HEK293T (cell line): ENCODE measurements around the gene HIPK3.
"Not testable (repeated sequence)": the region's sequence is repeated elsewhere in the genome, so short reads cannot be mapped to it uniquely, and the experiment has no call there.

Source experiments
- CTCF ChIA-PET: fragments of 350-600 bp; formaldehyde crosslinking; extraction: SDS; loops from one replicate; lab custom pipeline; 2021; ENCODE audit warnings: antibody characterized with exemption, inconsistent platforms; lab: Yijun Ruan, JAX
- POLR2A ChIA-PET: fragments of 350-600 bp; formaldehyde crosslinking; extraction: SDS; loops from one replicate; lab custom pipeline; 2020; ENCODE audit warnings: antibody characterized with exemption, inconsistent platforms; lab: Yijun Ruan, JAX
- DNase-seq: peaks from one replicate; pipeline ENCODE4 v3.0.0; 2012; ENCODE audit warnings: mixed read lengths; ENCODE audit errors: extremely low spot score
- ARNT ChIP-seq: fragments of 450-650 bp; IDR thresholded peaks from 2 replicates; pipeline ENCODE4 v1.6.1; 2017; ENCODE audit warnings: mild to moderate bottlenecking
- BHLHE40 ChIP-seq: fragments of 450-650 bp; IDR thresholded peaks from 2 replicates; pipeline ENCODE4 v1.6.1; 2016; ENCODE audit warnings: mild to moderate bottlenecking, moderate library complexity, borderline replicate concordance
- CTBP1 ChIP-seq: fragments of 450-650 bp; IDR thresholded peaks from 2 replicates; pipeline ENCODE4 v1.6.1; 2016; ENCODE audit warnings: borderline replicate concordance
- ELF4 ChIP-seq: fragments of 450-650 bp; IDR thresholded peaks from 2 replicates; pipeline ENCODE4 v1.6.1; 2017; ENCODE audit warnings: antibody characterized with exemption
- FOXA1 ChIP-seq: fragments of 450-650 bp; IDR thresholded peaks from 2 replicates; pipeline ENCODE4 v1.6.1; 2016; ENCODE audit warnings: mild to moderate bottlenecking
- FOXK2 ChIP-seq: fragments of 450-650 bp; IDR thresholded peaks from 2 replicates; pipeline ENCODE4 v1.6.1; 2016; ENCODE audit warnings: mild to moderate bottlenecking
- FOXM1 ChIP-seq: fragments of 450-650 bp; IDR thresholded peaks from 2 replicates; pipeline ENCODE4 v1.6.1; 2017; ENCODE audit warnings: mild to moderate bottlenecking, borderline replicate concordance
- HDGF ChIP-seq: fragments of 450-650 bp; IDR thresholded peaks from 2 replicates; pipeline ENCODE4 v1.6.1; 2017; ENCODE audit warnings: antibody characterized with exemption, borderline replicate concordance
- L3MBTL2 ChIP-seq: fragments of 450-650 bp; conservative IDR thresholded peaks from 2 replicates; pipeline ENCODE4 v1.6.1; 2016; ENCODE audit warnings: mild to moderate bottlenecking
- LEF1 ChIP-seq: fragments of 450-650 bp; IDR thresholded peaks from 2 replicates; pipeline ENCODE4 v1.6.1; 2017; ENCODE audit warnings: mild to moderate bottlenecking, borderline replicate concordance
- NFRKB ChIP-seq: fragments of 450-650 bp; IDR thresholded peaks from 2 replicates; pipeline ENCODE4 v1.6.1; 2016; ENCODE audit warnings: mild to moderate bottlenecking, moderate library complexity
- SP1 ChIP-seq: fragments of 450-650 bp; IDR thresholded peaks from 2 replicates; pipeline ENCODE4 v1.6.1; 2017
- SUZ12 ChIP-seq: fragments of 450-650 bp; IDR thresholded peaks from 2 replicates; pipeline ENCODE4 v1.6.1; 2016; ENCODE audit warnings: mild to moderate bottlenecking
- TARDBP ChIP-seq: fragments of 450-650 bp; IDR thresholded peaks from 2 replicates; pipeline ENCODE4 v1.6.1; 2016
- ZNF384 ChIP-seq: fragments of 450-650 bp; IDR thresholded peaks from 2 replicates; pipeline ENCODE4 v1.6.1; 2016
- TF ChIP-seq, protein P1 (sequence below): fragments of 450-650 bp; IDR thresholded peaks from 2 replicates; pipeline ENCODE4 v1.6.1; 2016

The HIPK3 gene

GRCh38 chr11:33366918-33367317 lies 109.7 kb downstream of the HIPK3 start:
- ChIA-PET POLR2A (no interaction called here), CTCF (no interaction called here)
- TF ChIP-seq LEF1 (no peak), ARNT (no peak), L3MBTL2 (no peak), FOXM1 (no peak), FOXA1 (no peak), ZNF384 (no peak), SP1 (no peak), BHLHE40 (no peak), ELF4 (no peak), CTBP1 (no peak), HDGF (no peak), FOXK2 (no peak), SUZ12 (no peak), NFRKB (no peak), TARDBP (no peak)
- TF ChIP-seq, protein P1, sequence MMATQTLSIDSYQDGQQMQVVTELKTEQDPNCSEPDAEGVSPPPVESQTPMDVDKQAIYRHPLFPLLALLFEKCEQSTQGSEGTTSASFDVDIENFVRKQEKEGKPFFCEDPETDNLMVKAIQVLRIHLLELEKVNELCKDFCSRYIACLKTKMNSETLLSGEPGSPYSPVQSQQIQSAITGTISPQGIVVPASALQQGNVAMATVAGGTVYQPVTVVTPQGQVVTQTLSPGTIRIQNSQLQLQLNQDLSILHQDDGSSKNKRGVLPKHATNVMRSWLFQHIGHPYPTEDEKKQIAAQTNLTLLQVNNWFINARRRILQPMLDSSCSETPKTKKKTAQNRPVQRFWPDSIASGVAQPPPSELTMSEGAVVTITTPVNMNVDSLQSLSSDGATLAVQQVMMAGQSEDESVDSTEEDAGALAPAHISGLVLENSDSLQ: no peak
- no peak for DNase-seq

DNA sequence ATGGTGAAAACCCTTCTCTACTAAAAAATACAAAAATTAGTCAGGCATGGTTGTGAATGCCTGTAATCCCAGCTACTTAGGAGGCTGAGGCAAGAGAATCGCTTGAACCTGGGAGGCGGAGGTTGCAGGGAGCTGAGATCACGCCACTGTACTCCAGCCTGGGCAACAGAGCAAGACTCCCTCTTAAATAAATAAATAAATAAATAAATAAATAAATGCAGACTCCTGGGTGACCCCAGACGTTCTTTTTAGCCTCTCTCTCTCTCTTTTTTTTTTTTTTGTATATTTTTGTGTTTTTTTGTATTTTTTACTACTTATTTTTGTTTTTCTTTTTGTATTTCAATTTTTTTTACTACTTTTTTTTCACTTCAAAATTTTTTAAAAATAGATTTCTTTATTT lies 111.3 kb downstream of the HIPK3 start:
- CTCF ChIA-PET, DNase-seq, POLR2A ChIA-PET: not testable (repeated sequence)

GRCh38 chr11:33368931-33369330 lies 111.8 kb downstream of the HIPK3 start:
- no peak for DNase-seq
- ChIA-PET CTCF (no interaction called here), POLR2A (no interaction called here)
- TF ChIP-seq TARDBP (no peak), FOXM1 (no peak), SP1 (no peak), BHLHE40 (no peak), ELF4 (no peak), NFRKB (no peak), ARNT (no peak), HDGF (no peak), SUZ12 (no peak), FOXK2 (no peak), CTBP1 (no peak), ZNF384 (no peak)
- TF ChIP-seq, protein P1: no peak

DNA sequence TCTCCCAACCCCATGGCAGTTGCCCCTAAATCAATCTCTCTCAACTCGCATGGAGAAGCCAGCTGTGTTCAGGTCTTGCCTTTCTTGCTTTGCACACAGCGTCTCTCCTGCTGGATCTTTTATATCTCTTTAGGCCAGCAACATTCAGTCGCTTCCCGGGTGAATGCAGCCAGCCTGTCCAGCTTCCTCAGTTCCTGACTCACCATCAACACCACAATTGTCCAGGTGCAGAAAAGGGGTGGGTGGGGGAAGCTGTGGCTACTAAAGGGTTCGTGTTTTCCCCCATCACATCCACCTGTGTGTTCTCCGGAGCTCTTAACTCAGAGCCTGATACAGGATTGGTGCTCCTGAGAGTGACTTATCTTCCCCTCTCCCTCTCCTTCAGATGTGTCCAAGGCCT lies 116.5 kb downstream of the HIPK3 start:
- no peak for DNase-seq
- ChIA-PET POLR2A (no interaction called here), CTCF (no interaction called here)
- no peak for TF ChIP-seq TARDBP
- no peak for TF ChIP-seq LEF1
- TF ChIP-seq ELF4: no peak
- TF ChIP-seq FOXM1: no peak
- no peak for TF ChIP-seq FOXA1
- no peak for TF ChIP-seq HDGF
- no peak for TF ChIP-seq FOXK2
- no peak for TF ChIP-seq SP1
- no peak for TF ChIP-seq BHLHE40
- TF ChIP-seq, protein P1: no peak
- no peak for TF ChIP-seq CTBP1
- TF ChIP-seq NFRKB: no peak
- TF ChIP-seq ZNF384: no peak
- TF ChIP-seq ARNT: no peak
- TF ChIP-seq L3MBTL2: no peak
- no peak for TF ChIP-seq SUZ12

GRCh38 chr11:33375236-33375635 lies 118.1 kb downstream of the HIPK3 start:
- TF ChIP-seq LEF1 (no peak), FOXK2 (no peak), L3MBTL2 (no peak), FOXM1 (no peak), ARNT (no peak), SP1 (no peak), TARDBP (no peak), NFRKB (no peak), CTBP1 (no peak), FOXA1 (no peak), SUZ12 (no peak), BHLHE40 (no peak)
- TF ChIP-seq, protein P1: no peak
- POLR2A ChIA-PET: no interaction called here
- no peak for DNase-seq
- CTCF ChIA-PET: no interaction called here

DNA sequence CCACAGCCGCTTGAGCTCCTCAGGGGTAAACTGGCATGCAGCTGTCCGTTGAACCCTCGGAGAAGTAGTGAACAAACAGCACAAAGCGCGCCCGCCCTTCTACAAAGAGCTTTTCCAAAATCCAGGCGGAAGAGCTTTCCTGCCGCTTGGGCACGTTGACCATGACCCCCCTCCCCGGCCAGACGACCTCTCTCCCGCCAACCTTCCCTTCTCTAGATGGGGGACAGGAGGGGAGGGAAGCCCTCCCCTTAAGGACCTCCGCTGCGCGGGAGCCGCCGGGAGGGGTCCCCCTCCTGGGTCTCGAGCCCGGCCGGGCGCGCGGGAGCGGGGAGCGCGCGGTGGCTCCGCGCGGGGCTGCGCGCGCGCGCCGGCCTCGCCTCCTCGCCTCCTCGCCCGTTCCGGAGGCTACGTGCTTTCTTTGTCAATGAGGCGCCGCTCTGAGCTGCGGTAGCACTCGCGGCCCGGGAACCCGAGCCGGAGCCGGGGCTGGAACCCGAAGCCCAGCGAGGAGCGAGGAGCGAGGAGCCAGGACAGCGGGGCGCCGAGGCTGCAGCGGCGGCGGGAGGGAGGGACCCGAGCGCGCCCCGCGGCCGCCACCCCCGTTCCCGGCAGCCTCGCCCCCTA lies 118.6 kb downstream of the HIPK3 start, which contains the start of gene KIAA1549L:
Gene KIAA1549L (plus strand): TSS at position 421 of the 624 bp plus-strand sequence.
- TF ChIP-seq L3MBTL2 (peak; percentile 41), BHLHE40 (no peak)
- ChIA-PET POLR2A (no interaction called here), CTCF (no interaction called here)
- peak; percentile 20 for DNase-seq
